Bronchial epithelial cell (primary cell): ENCODE results near the gene TANK. TPM values are rescaled to one million over a fixed set of nuclear protein-coding genes. Genes with fewer than 3 reads are reported as not detected.
A peak's percentile ranks its signal among the peaks of the same experiment; 100 is the strongest.

ENCODE experiments used
- DNase-seq: peaks from one replicate; pipeline ENCODE4 v3.0.0-alpha.2; 2010; ENCODE audit warnings: low read depth
- FAIRE-seq: peaks from 2 replicates; lab custom pipeline; 2011; peaks lifted over from hg19 to GRCh38; lab: Jason Lieb, UNC
- H3K27me3 ChIP-seq: 2 replicates; pipeline ENCODE4 v1.5.1; 2011; ENCODE audit warnings: low read length; ENCODE audit not compliant: control insufficient read depth, insufficient read depth
- H3K36me3 ChIP-seq: 2 replicates; pipeline ENCODE4 v1.5.1; 2011; ENCODE audit warnings: low read length; ENCODE audit not compliant: control insufficient read depth, insufficient read depth
- H3K4me3 ChIP-seq: 2 replicates; pipeline ENCODE4 v1.5.1; 2011; ENCODE audit warnings: mild to moderate bottlenecking, low read depth, low read length, control low read depth
- total RNA-seq: library from RNA; depleted of rRNA; stranded (reverse); fragments of >200 nt; gene quantifications from 2 replicates; pipeline ENCODE4 v1.2.1, GENCODE V29; 2014
- TF ChIP-seq, protein P1 (sequence below): IDR thresholded peaks from 2 replicates; pipeline ENCODE4 v1.5.1; 2011; ENCODE audit warnings: mild to moderate bottlenecking, moderate library complexity, low read length, control low read depth, inconsistent platforms; ENCODE audit not compliant: insufficient read depth, severe bottlenecking

Gene TANK, protein sequence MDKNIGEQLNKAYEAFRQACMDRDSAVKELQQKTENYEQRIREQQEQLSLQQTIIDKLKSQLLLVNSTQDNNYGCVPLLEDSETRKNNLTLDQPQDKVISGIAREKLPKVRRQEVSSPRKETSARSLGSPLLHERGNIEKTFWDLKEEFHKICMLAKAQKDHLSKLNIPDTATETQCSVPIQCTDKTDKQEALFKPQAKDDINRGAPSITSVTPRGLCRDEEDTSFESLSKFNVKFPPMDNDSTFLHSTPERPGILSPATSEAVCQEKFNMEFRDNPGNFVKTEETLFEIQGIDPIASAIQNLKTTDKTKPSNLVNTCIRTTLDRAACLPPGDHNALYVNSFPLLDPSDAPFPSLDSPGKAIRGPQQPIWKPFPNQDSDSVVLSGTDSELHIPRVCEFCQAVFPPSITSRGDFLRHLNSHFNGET
- 43.2 and 68.7 TPM in 2 replicates for total RNA-seq

DNA sequence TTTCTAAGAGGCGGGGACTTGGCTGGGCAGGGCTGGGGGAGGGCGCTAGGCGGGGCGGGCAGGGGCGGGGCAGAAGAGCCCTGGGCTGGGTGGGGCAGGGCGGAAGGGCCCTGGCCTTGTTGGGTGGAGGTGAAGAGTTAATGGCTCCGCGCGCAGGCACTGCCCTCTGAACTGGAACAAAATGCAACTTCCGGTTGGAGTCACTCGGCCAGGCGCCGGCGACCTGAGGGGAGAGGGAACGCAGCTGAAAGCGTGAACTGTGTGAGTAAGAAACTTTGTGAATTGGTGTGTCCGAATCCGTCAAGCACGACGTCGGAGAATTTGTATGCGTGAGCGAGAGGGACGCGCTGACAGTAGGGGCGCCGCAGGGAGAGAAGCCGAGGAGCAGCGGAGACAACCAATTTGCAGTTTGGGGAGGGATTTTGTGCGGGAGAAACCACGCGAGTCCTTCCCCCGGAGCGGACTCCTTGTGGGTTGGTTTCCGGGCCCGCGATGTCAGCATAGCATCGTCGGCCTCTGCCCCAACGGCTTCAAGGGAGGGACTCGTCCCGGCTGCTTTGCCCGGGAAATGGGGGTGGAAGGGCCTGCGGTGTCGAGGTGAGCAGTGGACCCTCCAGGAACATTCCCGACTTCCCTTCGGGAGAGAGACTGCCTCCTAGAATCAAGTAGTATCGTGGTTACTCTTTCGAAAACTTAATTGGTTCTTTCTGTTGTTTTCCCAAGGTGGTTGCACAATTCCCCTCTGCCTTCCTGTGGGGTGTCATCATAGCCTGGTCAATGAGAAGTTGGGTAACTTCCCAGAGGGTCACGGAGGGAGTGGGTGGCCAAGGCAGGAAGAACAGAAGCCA lies at the start of gene TANK:
Gene TANK (plus strand): TSS at position 203 of the 848 bp plus-strand sequence. CDS start 19,235 bp downstream, outside the sequence.
- Histone ChIP-seq H3K36me3 (peaks cover 6% of the 10 kb centered on the region), H3K27me3 (no peaks in the 10 kb centered on the region), H3K4me3 (peak within 1 kb of the TSS; percentile 86)
- FAIRE-seq (peak; percentile 83), DNase-seq (peak; percentile 97)
- TF ChIP-seq, protein P1, sequence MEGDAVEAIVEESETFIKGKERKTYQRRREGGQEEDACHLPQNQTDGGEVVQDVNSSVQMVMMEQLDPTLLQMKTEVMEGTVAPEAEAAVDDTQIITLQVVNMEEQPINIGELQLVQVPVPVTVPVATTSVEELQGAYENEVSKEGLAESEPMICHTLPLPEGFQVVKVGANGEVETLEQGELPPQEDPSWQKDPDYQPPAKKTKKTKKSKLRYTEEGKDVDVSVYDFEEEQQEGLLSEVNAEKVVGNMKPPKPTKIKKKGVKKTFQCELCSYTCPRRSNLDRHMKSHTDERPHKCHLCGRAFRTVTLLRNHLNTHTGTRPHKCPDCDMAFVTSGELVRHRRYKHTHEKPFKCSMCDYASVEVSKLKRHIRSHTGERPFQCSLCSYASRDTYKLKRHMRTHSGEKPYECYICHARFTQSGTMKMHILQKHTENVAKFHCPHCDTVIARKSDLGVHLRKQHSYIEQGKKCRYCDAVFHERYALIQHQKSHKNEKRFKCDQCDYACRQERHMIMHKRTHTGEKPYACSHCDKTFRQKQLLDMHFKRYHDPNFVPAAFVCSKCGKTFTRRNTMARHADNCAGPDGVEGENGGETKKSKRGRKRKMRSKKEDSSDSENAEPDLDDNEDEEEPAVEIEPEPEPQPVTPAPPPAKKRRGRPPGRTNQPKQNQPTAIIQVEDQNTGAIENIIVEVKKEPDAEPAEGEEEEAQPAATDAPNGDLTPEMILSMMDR, result peak; percentile 7

DNA sequence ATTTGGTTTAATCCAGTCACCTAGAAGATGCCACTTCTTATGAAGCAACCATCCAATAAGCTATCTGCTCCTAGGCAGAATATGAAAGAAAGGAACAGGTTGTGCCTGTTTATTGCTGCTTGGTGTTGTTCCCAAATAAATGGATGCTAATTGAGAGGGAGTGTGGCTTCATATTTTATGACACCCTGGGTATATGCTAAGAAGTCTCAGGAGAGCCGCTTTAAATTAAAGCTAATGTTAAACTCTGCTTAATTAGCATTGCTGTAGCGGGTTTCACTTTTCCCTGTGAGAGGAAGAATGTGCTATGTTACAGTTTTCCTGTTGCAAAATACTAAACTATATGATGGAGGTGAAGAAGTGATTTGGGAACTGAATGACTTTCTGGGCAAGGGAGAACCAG lies 48.7 kb upstream of the TANK start:
- TF ChIP-seq, protein P1, result no peak
- FAIRE-seq (no peak), DNase-seq (no peak)
- no peaks in the 10 kb centered on the region for H3K27me3 ChIP-seq
- no peak overlapping the region for H3K4me3 ChIP-seq
- H3K36me3 ChIP-seq, result no peaks in the 10 kb centered on the region

DNA sequence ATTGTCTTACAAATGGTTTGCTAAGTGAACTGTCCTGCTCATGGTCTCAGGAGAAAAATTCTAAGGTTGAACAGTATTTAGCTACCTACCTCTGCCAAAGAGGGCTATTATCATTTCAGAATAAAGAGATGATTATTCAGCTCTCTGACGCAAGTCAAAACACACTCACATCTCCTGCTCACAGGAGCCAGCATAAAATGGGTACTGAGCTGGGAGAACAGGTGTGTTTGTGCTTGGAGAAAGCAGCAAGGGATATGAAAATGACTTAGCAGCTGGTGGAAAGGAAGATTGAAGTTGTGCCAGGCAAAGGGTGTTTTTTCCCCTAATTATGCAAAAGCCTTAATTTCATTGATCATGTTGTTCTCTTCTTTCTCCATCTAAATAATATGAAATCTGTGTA lies 47.3 kb upstream of the TANK start:
- TF ChIP-seq, protein P1, result no peak
- Histone ChIP-seq H3K27me3 (no peaks in the 10 kb centered on the region), H3K4me3 (no peak overlapping the region), H3K36me3 (no peaks in the 10 kb centered on the region)
- DNase-seq, result no peak
- no peak for FAIRE-seq

DNA sequence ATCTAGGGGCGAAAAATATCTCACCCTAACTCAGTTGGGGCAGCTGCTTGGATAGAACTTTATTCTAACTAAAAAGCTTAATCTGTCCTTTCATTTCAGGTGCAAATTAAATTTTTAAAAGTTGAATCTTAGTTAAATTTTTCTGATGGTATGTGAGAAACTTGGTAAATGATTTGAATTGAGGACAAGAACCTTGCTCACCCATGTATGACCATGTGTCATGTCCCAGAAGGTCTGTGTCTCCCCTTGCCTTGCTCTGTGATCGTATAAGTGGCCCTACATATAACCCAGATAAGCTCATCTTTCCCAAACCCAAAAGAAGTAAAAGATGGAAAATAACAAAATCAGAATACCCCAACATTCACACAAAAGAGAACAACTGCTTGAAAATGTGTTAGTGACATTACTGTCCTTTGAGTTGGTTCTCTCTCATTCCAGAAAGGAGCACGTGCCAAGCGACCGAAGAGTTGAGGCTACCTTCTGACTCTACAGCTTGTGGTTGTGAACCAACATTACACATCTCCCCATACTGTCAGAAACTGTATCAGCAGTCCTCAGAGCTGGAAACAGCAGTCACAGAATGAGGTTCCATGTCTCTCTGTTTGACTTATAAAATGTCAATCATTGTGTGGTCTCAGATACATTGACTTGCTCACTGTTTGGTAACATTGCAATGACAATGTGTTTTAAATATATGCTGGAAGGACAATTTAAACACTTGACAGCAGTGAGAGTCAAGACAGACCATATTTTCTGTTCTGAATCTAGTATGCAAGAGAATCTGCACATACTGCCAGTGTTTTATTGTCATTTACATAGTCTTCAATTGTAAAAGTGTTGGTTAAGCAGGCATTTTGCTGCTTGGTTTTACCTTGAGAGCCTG lies 46.3 kb upstream of the TANK start:
- FAIRE-seq (no peak), DNase-seq (no peak)
- Histone ChIP-seq H3K4me3 (no peak overlapping the region), H3K36me3 (no peaks in the 10 kb centered on the region), H3K27me3 (no peaks in the 10 kb centered on the region)
- TF ChIP-seq, protein P1, result no peak

DNA sequence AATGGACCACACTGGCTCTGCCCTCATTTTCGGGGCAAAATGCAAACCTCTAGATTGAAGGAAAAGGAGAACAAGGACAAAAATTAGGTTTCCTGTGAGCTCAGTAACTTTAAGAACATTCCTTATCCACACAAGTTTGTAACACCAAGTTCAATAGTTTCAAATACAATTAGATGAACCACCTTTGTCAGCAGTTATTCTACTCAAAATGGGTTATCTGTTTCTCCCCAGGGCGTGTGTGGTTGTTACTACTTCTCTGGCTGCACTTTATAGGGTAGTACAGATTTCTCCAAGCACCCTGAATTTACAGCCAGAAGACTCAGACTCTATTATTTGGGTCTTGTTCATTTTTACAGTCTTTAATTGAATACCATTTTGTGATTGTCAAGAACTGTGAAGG lies 45.0 kb upstream of the TANK start:
- FAIRE-seq (no peak), DNase-seq (no peak)
- H3K4me3 ChIP-seq, result no peak overlapping the region
- H3K36me3 ChIP-seq, result no peaks in the 10 kb centered on the region
- no peaks in the 10 kb centered on the region for H3K27me3 ChIP-seq
- TF ChIP-seq, protein P1, result no peak
